ENCODE data around the gene NOG.

Gene NOG

GRCh38 chr17:56596691-56597494 lies 3.4 kb downstream of the NOG start:
- H3K4me3 ChIP-seq (ENCODE audit: low read depth, low read length), result no peak overlapping the region
- no peak for TF ChIP-seq CTCF (IDR thresholded peaks at IDR 0.05; ENCODE audit: borderline replicate concordance, insufficient read depth, low read depth, low read length)

GRCh38 chr17:56597495-56597990 lies 4.0 kb downstream of the NOG start:
- H3K4me3 ChIP-seq (ENCODE audit: low read depth, low read length), result no peak overlapping the region
- TF ChIP-seq CTCF (IDR thresholded peaks at IDR 0.05; ENCODE audit: borderline replicate concordance, insufficient read depth, low read depth, low read length), result no peak

GRCh38 chr17:56598466-56598865 lies 5.0 kb downstream of the NOG start:
- H3K4me3 ChIP-seq (ENCODE audit: low read depth, low read length), result no peak overlapping the region
- no peak for TF ChIP-seq CTCF (IDR thresholded peaks at IDR 0.05; ENCODE audit: borderline replicate concordance, insufficient read depth, low read depth, low read length)

- TF ChIP-seq CTCF (IDR thresholded peaks at IDR 0.05; ENCODE audit: borderline replicate concordance, insufficient read depth, low read depth, low read length), result no peak
- H3K4me3 ChIP-seq (ENCODE audit: low read depth, low read length), result no peak overlapping the region
Measured at GRCh38 chr17:56599088-56599487, 5.6 kb downstream of the NOG start.

GRCh38 chr17:56599566-56599965 lies 6.1 kb downstream of the NOG start:
- TF ChIP-seq CTCF (IDR thresholded peaks at IDR 0.05; ENCODE audit: borderline replicate concordance, insufficient read depth, low read depth, low read length), result no peak
- no peak overlapping the region for H3K4me3 ChIP-seq (ENCODE audit: low read depth, low read length)

- no peak for TF ChIP-seq CTCF (IDR thresholded peaks at IDR 0.05; ENCODE audit: borderline replicate concordance, insufficient read depth, low read depth, low read length)
- no peak overlapping the region for H3K4me3 ChIP-seq (ENCODE audit: low read depth, low read length)
Measured at GRCh38 chr17:56600256-56600655, 6.8 kb downstream of the NOG start.

- H3K4me3 ChIP-seq (ENCODE audit: low read depth, low read length), result no peak overlapping the region
- TF ChIP-seq CTCF (IDR thresholded peaks at IDR 0.05; ENCODE audit: borderline replicate concordance, insufficient read depth, low read depth, low read length), result no peak
Measured at GRCh38 chr17:56601591-56601990, 8.1 kb downstream of the NOG start.

Data from GM12875 (cell line).